Inflammatory macrophage treated with lipopolysaccharide for 4 hours (primary cell): ENCODE measurements around the gene TCF7.
A peak's percentile ranks its signal among the peaks of the same experiment; 100 is the strongest.
"Not testable (repeated sequence)": the region's sequence is repeated elsewhere in the genome, so short reads cannot be mapped to it uniquely, and the experiment has no call there.

Experiments
- DNase-seq: peaks from one replicate; pipeline ENCODE4 v3.0.0-alpha.2; 2020

The TCF7 gene

DNA sequence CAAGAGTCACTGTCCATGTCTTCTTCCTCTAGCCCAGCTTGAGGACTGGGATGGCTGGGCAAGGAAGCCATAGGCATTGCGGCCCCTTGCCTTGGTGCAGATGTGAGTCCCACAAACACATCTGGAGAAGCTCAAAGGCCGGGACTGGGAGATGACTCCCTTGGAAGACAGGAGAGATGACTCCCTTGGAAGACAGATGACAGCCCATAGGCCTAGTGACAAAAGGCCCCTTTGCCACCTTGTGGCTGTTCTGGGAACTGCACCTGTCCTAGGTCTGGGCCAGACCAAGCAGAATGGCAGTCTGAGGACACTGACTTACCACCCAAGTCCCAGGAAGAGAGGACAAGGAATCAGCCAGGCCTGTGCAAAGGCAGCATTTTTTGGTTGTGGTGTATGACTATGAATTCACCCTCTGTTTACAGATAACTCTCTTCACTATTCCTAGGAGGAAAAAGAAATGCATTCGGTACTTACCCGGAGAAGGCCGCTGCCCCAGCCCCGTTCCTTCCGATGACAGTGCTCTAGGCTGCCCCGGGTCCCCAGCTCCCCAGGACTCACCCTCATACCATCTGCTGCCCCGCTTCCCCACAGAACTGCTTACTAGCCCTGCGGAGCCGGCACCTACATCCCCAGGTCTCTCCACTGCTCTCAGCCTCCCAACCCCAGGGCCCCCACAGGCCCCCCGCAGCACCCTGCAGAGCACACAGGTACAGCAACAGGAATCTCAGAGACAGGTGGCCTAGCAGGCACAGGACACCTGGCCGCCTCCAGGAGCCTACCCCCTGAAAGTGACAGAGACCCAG, 31.5 kb downstream of the TCF7 start:
- peak; percentile 68 for DNase-seq

DNA sequence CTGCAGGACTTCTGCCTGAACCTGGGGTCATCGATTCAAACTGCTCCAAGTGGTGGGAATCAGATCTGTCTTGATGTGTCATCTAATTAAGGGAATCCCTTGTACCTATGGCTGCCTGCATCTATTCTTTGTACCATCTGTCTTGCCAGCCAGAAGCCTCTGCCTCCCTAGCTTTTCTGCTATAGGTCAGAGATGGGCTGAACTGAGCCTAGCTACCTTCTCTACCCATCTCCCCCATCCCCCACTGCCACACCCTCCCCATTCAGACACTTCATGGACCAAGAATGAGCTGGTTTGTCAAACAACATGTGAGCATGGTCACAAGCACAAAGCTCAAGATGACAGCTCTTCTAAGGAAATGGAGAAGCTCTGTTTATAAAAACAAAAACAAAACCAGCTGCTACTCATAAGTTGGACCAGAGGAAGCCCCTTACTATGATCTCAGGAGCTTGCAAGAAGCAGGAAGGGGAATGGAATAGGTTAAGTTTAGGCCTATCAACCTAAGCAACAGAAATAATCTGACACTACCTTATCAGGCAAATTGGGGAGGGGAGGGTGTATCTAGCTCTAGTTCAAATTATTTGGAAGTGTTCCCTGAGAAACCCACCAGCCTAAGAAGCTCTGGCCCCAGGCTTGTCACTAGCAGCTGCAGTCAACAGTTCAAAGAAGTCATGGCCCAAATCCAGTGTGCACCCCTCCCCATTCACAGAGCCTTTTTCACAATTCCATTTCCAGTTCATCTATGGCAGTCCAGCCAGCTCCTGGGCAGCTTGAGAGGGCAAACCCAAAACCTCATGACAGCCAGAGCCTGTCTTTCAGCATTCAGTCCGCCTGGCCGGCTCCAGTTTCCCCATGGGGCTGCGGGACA, 32.4 kb downstream of the TCF7 start:
- peak; percentile 32 for DNase-seq

DNA sequence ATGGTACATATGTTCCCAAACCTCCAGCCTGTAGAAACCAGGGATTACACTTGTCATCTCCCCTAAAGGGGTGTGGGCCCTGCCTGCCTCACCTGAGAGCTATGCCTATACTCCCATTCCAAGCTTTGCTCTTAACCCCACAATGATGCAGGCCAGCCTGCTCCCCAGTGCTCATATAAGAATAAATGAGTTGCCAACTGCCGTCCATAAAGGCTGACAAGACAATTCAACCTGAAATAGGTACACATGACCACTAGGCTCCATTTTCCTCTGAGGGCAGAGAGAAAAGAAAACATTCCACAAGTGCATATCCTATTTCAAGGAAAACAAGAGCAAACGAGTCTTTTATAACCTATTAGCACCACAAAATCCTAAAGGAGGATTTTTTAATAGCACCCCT, 33.8 kb downstream of the TCF7 start:
- DNase-seq = no peak

DNA sequence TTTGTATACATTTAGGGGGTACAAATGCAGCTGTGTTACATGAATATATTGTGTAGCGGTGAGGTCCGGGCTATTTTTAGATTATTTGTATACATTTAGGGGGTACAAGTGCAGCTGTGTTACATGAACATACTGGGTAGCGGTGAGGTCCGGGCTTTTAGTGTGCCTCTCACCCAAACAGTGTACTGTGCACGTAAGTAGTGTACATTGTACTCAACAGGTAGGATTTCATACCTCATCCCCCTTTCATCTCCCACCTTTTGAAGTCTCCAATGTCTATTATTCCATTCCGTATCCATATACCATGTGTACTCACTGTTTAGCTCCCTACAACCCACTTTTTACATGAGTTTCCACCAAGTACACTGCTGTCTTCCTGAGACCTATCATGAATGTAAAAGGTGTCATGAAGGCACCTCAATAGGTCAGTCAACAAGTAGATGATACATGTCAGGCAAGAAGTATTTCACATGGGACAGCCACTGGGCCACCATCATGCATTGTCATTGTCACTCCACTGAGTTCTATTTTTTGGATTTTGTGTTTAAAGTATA, 34.6 kb downstream of the TCF7 start:
- DNase-seq = no peak

DNA sequence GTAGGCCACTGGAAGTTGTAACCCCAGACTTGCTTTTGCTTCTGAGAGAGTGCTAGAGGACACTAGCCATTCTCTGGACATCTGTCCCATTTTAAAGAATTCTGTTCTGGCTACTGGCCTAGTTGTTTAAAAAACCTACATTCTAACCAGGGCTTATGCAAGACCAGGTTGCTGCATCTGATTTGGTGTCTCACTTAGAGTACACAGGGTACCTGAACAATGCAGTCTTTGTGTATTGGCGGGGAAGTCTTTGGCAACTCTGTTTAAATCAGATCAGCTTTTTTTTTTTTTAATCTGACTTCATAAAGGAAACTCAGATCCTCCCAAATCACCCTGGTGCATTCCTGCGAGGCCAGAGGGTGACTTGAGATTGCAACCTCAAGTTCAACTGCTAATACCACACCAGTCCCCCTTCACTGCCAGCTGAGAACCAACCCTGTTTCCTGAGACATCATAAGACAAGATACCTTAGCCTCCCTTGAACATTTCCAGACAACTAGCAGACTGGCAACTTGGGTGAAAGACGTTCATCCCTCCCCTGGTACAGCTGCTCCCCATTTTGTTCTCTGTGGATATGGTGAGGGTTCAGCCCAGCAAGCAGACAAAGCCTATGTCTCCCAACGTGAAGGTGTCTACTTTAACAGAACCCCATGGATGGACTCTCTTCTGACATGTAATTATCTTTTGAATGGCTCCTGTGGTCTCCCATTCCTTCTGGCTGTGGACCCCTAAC, 35.3 kb downstream of the TCF7 start:
- DNase-seq = no peak

DNA sequence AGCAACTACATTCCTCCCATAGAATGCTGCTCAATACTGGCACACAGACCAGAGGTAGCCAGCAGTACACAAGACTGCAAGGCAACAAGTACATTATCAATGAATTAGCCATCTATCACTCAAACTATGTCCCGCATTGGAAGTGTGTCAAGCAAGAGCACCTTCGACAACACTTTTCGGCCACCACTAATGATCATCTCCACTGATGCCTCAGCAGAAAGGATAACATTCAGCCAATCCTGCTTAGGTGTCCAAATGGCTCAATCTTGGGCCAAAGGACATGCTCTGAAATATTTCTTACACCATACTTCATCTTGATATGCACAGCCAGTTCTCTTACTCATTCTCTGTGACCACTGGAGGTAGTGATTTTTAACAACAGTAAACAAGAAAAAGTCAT, 37.2 kb downstream of the TCF7 start:
- DNase-seq = no peak

DNA sequence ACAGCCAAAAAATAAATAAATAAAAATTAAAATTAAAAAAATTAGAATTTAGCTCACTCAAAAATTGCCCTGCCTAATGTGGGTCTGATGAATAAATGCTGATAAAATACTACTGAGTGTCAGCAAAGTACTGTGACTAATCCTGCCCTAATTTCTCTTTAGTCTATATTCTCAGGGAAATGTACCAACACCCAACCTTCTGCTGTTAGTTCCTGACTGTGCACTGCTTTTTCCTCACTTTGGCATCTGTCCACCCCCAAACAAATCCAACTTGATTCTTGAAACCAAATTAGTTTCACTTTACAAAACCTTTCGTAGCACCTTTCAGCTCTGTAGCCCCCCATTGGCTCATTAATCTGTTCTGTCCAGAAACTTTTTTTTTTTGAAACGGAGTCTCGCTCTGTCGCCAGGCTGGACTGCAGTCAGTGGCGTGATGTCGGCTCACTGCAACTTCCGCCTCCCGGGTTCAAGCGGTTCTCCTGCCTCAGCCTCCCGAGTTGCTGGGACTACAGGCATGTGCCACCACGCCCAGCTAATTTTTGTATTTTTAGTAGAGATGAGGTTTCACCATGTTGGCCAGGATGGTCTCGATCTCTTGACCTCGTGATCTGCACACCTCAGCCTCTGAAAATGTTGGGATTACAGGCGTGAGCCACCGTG, 37.8 kb downstream of the TCF7 start:
- not testable (repeated sequence) for DNase-seq

DNA sequence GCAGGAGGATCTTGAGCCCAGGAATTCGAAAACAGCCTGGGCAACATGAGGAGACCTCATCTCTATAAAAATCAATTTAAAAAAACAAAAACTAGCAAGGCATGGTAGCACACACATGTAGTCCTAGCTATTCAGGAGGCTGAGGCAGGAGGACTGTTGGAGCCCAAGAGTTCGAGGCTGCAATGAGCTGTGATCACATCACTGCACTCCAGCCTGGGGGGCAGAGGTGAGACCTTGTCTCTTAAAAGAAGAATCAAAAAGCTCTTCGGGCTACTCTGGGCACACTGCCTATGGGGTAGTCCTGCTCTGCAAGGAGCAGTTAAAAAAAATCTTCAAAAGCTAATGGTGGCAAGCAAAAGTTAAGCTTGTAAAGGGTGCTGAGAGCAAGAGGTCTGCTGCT, 38.8 kb downstream of the TCF7 start:
- DNase-seq = no peak

DNA sequence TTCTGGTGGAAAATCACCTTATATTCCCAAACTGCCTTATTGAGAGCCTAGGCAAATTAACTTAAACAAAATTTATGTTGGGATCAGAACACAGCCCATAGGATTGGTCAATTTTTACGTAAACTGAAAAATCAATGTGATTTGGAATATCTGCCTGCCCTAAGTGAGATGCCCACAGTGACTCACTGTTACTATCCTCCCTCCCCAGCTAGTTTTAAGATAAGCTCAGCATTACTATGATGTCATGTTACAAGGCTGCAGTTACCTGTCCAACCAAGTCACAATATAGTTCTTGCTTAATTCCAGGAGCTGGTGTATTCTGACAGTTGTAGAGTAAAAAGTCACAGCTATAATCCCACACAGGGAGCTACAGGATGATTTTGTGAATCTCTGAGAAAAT, 39.2 kb downstream of the TCF7 start:
- DNase-seq = no peak

DNA sequence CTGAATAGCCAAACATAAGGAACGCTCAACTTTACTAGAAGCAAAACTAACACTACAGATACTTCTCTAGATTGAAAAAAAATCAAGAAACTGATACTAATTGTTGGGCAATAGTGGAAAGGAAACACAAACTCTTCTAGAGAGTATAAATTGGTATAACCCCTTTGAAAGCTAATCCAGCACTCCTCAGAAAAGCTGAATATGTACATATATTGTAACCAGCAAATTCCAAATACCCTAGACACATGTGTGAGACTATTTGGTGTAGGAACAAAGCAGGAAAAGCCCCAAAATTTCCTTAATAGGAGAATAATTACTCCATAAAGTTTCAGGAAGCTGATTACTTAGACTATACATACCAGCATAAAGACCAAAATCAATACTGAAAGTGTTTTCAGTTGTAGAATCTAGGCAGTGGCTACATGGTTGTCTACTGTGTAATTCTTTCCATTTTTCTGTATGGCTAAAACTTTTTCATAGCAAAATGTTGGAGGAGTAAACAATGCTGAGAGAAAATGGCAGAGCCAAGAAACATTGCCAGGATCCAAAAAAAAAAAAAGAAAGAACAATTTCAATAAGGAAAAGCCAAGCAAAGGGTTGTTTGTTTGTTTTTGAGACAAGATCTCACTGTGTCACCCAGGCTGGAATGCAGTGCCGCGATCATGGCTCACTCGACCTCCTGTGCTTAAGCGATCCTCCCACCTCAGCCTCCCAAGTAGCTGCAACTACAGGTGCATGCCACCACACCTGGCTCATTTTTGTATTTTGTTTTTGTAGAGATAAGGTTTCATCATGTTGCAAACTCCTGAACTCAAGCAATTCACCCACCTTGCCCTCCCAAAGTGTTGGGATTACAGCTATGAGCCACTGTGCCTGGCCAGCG, 47.3 kb downstream of the TCF7 start:
- peak; percentile 53 for DNase-seq

DNA sequence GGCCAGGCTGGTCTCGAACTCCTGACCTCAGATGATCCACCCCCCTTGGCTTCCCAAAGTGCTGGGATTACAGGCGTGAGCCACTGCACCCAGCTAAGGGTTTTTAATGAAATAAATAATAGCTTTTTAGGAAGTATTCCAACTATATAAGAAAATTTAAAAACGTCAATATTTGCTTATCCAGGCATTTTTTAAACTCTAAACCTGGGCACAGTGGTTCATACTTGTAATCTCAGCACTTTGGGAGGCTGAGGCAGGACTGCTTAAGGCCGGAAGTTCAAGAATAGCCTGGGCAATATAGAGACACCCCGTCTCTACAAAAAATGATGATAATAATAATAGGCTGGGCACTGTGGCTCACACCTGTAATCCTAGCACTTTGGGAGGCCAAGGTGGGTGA, 48.1 kb downstream of the TCF7 start:
- no peak for DNase-seq

DNA sequence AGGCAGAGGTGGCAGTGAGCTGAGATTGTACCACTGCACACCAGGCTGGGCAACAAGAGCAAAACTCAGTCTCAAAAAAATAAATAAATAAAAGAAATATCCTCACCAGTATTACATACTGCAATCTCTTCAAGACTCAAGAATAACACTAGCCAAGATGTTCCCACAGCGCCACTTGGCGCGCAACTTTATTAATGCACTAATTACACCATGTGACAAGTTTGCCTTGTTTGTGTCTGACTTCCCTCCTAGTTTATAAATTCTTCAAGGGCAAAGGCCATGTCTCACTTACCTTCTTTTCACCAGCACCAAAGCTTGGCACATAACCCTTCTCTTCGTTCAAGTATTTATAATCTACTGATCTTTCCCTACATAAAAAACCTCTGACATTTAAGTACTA, 57.5 kb downstream of the TCF7 start:
- DNase-seq = no peak

DNA sequence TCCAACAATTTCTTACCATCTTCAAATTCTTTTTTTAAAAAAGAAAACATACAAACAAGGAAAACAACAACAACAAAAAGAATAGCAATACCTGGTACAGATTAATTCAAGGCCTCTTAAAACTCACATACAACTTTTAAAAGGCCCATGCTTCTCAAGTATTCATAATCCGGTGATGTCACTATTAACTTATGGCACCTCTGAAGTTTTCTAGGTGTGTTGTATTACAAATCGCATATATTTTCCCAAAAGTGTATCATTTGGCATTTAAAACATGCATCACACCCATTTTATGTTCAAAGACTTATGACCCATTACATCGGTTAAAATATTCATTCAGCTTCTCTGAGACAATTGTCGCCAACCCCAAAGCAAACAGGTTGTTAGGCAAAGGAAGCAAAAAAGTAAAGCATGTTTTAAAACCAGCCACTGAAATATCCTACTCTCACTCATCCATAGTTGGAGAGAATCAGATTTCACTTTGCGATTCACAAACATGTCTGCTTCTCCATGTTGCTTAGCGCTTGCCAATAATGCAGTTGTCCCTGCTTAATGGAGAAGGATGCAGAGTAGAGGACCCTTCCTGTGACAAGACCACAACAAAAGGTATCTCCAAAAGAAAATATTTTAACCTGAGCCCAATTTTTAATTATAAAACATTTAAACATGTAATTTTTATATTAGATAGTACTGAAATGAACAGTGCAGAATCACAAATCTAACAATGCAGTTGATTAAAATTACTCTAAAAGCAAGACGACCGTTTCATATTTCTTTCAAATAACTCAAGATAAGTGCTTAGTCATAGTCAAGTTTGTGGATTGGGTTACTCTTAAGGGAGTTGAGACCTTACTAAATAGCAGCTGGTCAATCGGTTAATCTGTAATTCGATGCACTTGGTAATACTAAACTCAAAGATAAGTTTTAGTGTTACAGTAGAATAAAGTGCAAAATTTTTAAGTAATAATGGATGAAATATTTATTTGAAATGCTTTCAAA, 60.7 kb downstream of the TCF7 start:
- DNase-seq = peak; percentile 20

DNA sequence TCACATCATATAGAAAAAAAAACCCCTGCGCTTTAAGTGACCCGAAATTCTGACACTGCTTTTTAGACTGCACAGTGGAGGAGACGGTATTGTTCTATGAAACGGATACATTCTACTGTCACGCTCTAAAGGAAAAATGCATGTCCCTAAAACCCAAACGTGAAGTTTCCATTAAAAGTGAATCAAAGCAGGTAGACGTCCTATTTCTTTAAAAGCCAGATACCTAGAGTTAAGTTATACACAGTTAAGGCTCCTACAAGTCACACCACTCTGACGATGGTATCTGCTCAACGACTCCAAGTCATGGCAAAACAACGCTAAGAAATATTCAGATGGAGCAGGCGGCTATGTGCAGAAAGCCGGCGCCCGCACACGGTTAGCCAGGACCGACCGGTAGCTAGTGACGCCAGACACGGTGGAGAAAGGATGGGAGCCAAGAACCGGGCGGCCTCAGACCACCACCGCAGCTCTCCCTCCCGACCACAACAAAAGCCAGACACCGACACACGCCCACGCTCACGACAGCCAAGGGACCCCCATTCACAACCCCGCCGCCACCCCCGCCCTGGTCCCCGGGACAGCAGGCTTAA, 61.5 kb downstream of the TCF7 start:
- DNase-seq = peak; percentile 33

DNA sequence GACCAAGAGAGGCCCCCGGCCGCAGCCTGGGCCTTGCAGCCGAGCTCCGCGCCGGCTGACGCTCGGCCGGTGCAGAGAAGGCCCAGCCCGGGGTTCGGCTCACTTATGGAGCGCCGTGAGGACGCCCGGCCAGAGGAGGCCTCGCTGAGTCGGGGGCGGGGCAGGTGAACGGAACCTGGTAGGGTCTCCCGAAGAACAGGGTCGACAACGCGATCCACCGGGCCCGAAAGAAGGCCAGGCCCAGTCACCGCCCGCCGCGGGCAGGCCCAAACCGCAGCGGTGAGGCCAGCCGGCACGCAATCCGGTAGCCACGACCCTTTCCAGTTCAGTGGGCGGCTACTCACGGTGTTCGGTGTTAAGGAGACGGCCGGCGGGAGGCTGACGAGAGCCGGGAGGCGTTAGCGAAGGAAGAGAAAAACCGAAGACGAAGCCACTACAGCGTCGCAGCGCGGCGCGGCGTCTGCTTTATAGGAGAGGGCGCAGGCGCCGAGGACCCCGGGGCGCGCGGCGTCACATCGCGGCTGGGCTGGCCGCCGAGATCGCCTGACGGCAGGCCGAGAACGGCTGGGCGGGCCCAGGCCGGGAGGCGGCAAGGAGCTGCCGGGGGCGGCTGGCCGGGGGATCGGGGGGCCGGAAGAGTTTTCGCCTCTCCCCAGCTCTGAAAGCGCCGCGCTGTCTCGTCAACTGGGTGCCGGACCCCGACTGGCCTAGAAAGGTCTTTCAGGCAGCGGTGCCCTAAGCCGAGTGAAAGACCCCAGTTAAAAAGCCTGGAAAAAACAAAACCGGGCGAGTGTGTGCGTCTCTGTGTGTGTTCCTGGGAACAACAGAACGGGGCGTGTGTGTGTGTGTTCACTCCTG, 62.3 kb downstream of the TCF7 start, which contains the start of gene SKP1:
SKP1 (minus strand) TSS at position 440 of the 858 bp plus-strand sequence. CDS start 2,928 bp downstream, outside the sequence.
- DNase-seq = peak; percentile 86

DNA sequence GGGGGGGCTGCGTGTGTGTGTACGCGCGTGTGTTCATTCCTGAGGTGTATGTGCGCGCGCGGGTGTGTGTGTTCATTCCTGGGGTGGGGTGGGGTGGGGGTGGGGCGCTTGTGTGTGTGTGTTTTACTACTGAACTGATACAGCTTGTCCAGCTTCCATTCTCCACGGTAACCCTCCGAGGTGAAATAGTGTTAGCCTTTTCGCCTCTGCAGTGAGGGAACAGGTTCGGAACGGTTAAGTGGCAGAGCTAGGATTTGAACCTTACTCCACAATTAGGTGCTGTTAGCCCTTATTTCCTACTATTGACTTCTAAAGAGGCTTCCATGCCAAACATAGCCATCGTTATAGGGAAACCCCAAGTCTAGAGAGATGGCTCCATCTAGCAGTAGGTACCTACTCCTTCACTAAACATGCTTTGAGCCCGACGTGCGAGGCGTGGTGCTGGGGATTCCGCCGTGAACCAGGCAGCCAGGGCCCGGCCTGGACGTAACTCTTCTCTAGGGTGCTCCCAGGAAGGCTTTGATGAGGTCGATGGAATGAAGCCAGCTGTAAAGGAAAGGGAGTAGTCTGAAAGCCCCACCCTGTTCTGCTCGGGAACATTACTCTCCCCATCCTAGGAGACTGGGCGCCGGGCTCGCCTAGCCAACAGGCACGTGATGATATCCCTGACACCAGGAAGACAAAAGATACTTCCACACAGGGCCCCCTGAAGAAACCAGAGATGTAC, 63.1 kb downstream of the TCF7 start:
- DNase-seq = no peak

DNA sequence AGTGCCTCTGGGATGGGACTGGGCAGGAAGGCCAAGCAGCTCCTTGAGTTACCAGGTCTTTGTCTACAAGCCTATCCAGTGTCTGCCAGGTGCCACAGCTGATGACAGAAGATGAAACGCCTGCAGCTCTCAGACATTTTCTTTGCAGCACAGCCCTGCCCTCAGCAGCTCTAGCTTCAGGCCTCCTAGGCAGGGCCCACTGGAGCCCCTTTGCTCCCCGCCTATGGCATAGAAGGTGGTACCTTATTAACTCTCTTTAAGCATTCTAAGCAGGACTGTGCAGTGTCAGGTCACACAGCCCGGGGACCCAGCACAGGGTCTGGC, 63.6 kb downstream of the TCF7 start:
- no peak for DNase-seq

DNA sequence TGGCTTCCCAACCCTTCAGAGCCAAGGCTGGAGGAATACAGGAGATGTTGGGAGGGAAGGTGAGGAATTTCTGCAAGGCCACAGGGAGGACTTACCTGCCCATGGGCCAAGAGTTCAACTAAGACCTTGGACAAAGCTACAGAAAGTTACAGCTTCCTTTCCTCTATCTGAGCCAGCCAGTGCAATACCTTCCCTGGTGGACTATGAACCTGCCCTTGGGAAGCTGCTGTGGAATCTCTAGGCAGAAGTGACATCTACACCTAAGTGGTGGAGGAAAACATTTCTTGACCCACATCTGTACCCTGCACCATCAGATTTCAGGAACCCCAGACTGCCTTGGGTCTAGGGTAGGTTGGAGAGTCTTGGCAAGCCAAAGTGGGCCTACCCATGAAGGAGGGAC, 69.0 kb downstream of the TCF7 start:
- DNase-seq = no peak
